DMS79 treated with DMSO at 0.1 percent for 48 hours (cell line): Measurements from ENCODE around the gene RIPOR1.

Experiments
- DNase-seq: peaks from one replicate; lab custom pipeline; 2025; lab: John Stamatoyannopoulos, UW

The RIPOR1 gene

GRCh38 chr16:67555795-67556212 is 27.2 kb downstream of the RIPOR1 start:
- DNase-seq: no peak

- no peak for DNase-seq
These were observed 30.2 kb downstream of the RIPOR1 start for GRCh38 chr16:67558859-67559258.

DNA sequence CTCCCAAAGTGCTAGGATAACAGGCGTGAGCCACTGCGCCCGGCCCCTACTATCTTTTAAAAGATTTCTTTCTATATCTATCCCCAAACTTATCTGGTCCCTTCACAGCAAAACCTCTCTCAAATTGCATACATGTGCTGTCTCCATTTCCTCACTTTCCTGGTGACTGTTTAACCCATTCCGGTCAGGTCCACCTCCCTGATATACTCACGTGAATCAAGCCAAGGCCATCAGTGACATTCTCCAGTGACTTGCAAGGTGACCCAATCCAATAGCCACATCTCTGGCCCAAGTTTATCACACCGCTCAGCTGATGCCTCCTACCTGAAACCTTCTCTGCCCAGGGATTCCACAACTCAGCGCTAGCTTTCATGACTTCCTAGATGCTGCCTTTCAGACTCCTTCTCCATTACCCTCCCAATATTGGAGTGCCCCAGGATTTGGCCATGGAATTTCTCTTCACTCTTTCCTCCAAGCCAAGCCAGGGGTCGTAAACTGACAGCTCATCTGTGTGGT is 32.3 kb downstream of the RIPOR1 start:
- no peak for DNase-seq

DNA sequence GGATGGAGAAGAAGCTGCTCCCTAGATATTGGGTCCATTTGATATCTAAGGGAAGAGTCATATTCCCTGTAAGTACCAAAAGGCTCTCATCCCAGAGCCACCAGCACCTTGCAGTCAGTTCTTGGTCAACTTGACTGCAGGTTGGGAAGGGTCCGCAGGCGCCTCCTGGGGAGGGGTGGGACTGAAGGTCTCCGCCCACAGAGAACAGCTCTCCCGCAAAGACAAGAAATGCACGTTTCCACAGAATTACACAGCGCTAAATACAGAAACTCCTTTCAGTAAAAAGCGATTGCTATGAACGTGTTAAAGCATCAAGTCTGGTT is 32.8 kb downstream of the RIPOR1 start:
- no peak for DNase-seq

DNA sequence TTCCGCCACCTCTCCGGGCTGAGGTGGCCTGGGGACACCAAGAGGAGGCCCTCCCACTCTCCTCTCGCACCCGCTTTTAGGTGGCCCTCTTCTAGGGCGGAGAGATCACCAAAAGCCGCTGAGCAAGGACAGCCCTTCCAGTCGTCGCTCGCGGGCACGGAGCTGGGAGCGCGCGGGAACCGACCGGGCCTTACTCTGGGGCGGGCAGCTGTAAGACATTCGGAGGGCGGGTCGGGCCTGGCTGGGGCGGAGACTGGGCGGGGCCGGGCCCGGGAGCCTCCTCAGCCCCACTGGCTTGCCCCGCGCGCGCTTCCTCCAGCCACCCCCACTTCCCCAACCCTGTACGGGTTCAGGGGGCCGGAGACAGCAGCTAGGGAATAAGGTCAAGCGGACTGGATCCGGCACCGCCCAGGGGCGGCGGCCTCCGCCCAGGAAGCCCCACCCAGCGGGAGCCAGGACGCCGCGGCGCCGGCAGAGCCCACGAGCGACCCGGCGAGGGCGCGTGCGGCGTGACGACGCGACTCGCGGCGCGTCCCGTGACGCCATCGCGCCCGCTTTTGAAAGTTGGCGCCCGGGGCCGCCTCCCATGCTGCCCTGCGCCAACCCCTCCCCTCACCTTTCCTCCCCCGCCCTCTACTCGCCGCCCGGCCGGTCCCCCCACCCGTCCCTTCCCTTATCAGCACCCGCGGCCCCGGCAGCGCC is 33.3 kb downstream of the RIPOR1 start:
- peak; percentile 83 for DNase-seq

DNA sequence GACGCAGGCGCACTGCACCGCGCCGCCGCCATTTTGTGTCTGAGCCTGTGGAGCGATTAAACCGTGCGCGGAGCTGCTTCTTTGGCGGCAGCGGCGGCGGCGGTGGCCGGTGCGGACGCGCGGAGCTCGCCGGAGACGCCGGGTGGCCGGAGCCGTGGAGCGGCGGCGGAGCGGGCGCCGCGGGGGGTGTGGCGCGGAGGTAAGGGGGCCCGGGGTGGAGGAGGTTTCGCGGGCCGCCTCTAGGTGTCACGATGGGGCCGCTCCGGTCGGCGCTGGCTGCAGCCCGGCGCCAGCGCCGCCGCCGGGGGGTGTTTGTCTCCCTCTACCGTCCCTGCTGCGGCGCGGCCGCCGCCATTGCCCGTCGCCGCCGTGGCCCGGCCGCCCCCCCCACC is 33.9 kb downstream of the RIPOR1 start, which contains the start of gene CTCF:
CTCF (plus strand) TSS at position 1 of the 392 bp plus-strand sequence. CDS start 48,307 bp downstream, outside the sequence.
- DNase-seq: peak; percentile 41

DNA sequence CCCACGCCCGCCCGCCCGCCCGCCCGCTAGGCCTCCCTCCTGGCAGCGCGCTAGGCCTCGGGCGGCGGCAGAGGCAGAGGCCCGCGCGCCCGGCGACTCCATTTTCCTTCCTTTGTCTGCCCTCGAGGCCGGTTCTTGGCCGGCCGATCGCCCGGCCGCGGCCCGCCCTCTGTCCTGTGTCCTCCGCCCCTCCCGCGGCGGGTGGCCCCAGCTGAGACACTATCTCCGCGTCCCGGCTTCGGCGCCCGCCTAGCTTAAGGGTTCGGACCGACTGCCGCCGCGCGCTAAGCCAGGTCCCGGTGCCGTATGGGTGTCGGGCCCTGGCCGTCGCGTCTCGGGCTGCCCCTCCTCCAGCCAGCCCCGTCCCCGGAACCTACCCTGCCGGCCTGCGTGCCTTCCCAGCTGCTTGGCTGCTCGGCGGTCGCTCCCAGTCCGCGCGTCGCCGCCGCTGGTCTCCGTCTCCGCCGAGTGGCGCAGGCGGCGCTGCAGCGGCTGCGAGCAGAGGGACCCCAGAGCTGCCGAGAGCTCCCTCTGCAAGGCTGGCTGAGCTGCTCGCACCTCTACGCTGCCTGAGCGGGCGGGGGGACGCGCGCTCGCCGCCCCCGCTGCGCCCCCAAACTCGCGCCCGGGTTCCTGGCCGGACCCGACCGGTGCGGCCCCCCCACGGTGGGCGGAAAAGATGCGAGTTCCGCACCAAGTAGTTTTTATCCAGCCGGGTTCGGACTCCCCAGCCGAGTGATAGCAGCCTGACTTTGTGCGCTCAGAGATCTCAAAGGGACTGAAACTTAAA is 34.5 kb downstream of the RIPOR1 start:
- DNase-seq: peak; percentile 4

- peak; percentile 60 for DNase-seq
These were observed 35.3 kb downstream of the RIPOR1 start for GRCh38 chr16:67563708-67564468.

- DNase-seq: no peak
These were observed 37.0 kb downstream of the RIPOR1 start for GRCh38 chr16:67565470-67566100.

DNA sequence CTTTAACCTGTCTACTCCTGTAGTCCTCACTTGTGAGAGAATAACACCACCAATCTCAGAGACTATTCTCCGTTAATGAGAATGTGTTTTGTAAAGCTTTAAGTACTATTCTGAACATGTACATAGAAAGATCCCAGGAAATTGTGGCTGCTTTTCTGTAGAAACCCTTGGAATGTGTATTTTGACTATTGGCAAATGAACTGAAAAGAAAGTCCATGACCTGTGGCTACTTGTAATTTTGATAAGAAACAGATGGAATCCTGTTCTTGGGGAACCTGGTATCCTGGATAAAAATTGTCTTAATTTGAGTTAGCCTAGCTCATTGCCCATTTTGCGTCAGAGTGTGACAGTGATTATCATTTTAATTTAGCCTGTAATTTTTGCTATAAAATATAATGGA is 42.8 kb downstream of the RIPOR1 start:
- DNase-seq: no peak

GRCh38 chr16:67571981-67572431 is 43.4 kb downstream of the RIPOR1 start:
- no peak for DNase-seq

DNA sequence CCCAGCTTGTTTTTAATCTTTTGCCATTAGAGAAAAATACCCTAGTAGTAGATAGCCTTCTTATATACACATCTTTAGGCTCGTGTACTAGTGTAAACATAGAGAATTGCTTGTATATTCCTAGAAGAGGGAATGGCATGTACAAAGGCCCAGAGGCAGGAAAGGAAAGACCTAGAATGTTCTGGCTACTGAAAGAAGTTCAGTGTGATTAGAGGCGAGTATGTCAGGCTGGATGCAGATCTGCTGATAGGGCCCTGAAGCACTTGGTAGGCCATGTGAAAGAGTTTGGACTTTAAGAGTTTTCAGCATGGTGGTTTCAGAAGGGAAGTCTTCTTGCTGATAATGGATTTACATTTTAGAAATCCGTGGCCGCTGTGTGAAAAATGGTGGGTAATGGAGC is 51.1 kb downstream of the RIPOR1 start:
- DNase-seq: no peak

- no peak for DNase-seq
These were observed 51.6 kb downstream of the RIPOR1 start for GRCh38 chr16:67580202-67580601.

GRCh38 chr16:67593288-67593687 is 64.7 kb downstream of the RIPOR1 start:
- DNase-seq: no peak

- DNase-seq: no peak
These were observed 65.1 kb downstream of the RIPOR1 start for GRCh38 chr16:67593701-67594100.

DNA sequence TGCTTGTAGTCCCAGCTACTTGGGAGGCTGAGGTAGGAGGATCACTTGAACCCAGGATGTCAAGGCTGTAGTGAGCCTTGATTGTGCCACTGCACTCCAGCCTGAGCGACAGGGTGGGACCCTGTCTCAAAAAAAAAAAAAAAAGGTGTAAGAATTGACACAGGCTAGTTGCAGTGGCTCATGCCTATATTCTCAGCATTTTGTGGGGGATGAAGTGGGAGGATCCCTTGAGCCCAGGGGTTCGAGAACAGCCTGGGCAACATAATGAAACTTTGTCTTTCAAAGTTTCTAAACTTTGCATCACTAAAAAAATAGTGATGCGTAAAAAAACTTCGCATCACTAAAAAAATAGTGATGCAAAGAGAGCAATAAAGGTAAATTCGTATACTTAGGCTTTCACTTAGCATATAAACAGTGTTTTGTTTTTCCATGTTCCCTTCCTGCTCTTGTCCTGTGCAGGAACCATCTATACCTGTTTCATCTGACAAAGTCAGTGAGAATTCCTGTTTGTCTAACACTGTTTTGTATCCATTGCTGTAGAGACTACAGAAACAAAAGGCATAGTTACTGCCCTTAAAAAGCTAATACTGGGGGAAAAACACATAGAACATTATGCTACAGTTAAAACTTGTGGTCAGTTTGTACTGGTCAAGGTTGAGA is 65.8 kb downstream of the RIPOR1 start:
- no peak for DNase-seq

DNA sequence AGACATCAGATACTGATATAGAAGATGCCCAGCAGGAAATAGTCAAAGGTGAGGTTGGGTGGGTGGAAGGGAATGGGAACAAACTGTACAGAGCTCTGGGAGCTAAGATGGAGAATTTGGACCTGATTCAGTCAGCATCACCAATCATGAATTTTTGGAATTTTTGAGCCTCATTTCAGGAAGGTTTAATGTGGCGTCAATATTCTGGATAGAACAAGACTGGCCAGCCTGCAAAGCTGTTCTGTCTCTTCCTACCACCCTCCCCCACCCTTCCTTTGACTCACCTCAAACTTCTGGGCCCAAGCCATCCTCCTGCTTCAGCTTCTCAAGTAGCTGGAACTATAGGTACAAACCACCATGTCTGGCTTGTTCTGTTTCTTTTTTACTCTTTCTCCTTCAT is 66.3 kb downstream of the RIPOR1 start:
- no peak for DNase-seq
